Thoracic aorta (tissue), 2 donors: Measurements from ENCODE around the gene DLG1. TPM values are rescaled to one million over a fixed set of nuclear protein-coding genes. Genes with fewer than 3 reads are reported as not detected.

Source experiments
- ATAC-seq: fragments of 150-250 bp; one replicate; pipeline ENCODE4 v1.8.0; 2017; ENCODE audit warnings: low read depth; ENCODE audit not compliant: insufficient number of reproducible peaks, low FRiP score
- DNase-seq: peaks from one replicate; pipeline ENCODE4 v3.0.0-alpha.2; 2020; ENCODE audit warnings: low spot score
- H3K27ac ChIP-seq, 2 donors: fragments of 200-600 bp; sonication (generic); 1 replicate in 1 of 2; 2 replicates in 1 of 2; pipeline ENCODE4 v1.5.1; 2016; ENCODE audit warnings: mild to moderate bottlenecking in 2 of 2, moderate library complexity in 2 of 2
- H3K27me3 ChIP-seq: fragments of 200-600 bp; sonication (generic); replicated peaks from 2 replicates; pipeline ENCODE4 v1.6.0; 2016; ENCODE audit warnings: mild to moderate bottlenecking; ENCODE audit not compliant: insufficient read depth
- H3K36me3 ChIP-seq: fragments of 200-600 bp; sonication (generic); one replicate; pipeline ENCODE4 v1.5.1; 2016
- H3K4me1 ChIP-seq, 2 donors: fragments of 200-600 bp; sonication (generic); 1 replicate in 1 of 2; 2 replicates in 1 of 2; pipeline versions ENCODE4 v1.5.1 to v1.6.0; 2016; ENCODE audit warnings: low read depth in 2 of 2, mild to moderate bottlenecking in 1 of 2; ENCODE audit not compliant: control insufficient read depth in 1 of 2
- H3K4me3 ChIP-seq: fragments of 200-600 bp; sonication (generic); 2 replicates; pipeline ENCODE4 v1.5.1; 2016; ENCODE audit warnings: mild to moderate bottlenecking
- H3K9me3 ChIP-seq: fragments of 200-600 bp; sonication (generic); 2 replicates; pipeline ENCODE4 v1.5.1; 2016
- total RNA-seq, 2 donors: library from RNA; depleted of rRNA; stranded (reverse); fragments of >200 nt; gene quantifications; one replicate each; pipeline versions ENCODE4 v1.1.0 to v1.2.3, GENCODE V29; 2016
- TF ChIP-seq, protein P1 (sequence below): fragments of 200-600 bp; sonication (generic); IDR thresholded peaks from one replicate; pipeline ENCODE4 v1.5.1; 2019; ENCODE audit warnings: antibody characterized with exemption

Gene DLG1
- total RNA-seq, 2 donors from 2014 or later = 46.4 to 67.8 TPM

DNA sequence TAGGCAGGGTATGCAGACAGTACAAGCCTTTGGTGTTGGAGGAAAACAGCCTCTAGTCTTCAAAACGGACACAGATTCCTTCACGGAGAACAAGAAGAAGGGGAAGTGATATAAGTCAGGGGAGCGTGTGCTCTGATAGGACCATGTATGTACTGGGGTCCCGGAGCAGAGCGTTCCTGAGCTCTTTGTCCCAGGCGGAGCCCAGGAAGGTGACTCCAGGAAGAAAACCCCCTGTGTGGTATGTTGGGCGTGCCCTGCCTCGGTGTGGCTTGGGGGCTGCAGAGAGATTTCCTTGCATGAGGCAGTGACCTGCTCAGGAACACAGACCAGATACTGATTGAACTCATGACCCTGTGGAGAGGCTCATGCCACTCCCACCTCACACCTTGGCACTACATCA, 290.5 kb downstream of the DLG1 start:
- TF ChIP-seq, protein P1, sequence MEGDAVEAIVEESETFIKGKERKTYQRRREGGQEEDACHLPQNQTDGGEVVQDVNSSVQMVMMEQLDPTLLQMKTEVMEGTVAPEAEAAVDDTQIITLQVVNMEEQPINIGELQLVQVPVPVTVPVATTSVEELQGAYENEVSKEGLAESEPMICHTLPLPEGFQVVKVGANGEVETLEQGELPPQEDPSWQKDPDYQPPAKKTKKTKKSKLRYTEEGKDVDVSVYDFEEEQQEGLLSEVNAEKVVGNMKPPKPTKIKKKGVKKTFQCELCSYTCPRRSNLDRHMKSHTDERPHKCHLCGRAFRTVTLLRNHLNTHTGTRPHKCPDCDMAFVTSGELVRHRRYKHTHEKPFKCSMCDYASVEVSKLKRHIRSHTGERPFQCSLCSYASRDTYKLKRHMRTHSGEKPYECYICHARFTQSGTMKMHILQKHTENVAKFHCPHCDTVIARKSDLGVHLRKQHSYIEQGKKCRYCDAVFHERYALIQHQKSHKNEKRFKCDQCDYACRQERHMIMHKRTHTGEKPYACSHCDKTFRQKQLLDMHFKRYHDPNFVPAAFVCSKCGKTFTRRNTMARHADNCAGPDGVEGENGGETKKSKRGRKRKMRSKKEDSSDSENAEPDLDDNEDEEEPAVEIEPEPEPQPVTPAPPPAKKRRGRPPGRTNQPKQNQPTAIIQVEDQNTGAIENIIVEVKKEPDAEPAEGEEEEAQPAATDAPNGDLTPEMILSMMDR = no peak
- Histone ChIP-seq H3K27me3 (no peaks in the 10 kb centered on the region), H3K36me3 (no peaks in the 10 kb centered on the region), H3K27ac (no peak overlapping the region), H3K9me3 (no peaks in the 10 kb centered on the region), H3K4me3 (no peak overlapping the region), H3K4me1 (peaks cover 3 to 9% of the 10 kb centered on the region in 2 donors)
- DNase-seq (no peak), ATAC-seq (no peak)

DNA sequence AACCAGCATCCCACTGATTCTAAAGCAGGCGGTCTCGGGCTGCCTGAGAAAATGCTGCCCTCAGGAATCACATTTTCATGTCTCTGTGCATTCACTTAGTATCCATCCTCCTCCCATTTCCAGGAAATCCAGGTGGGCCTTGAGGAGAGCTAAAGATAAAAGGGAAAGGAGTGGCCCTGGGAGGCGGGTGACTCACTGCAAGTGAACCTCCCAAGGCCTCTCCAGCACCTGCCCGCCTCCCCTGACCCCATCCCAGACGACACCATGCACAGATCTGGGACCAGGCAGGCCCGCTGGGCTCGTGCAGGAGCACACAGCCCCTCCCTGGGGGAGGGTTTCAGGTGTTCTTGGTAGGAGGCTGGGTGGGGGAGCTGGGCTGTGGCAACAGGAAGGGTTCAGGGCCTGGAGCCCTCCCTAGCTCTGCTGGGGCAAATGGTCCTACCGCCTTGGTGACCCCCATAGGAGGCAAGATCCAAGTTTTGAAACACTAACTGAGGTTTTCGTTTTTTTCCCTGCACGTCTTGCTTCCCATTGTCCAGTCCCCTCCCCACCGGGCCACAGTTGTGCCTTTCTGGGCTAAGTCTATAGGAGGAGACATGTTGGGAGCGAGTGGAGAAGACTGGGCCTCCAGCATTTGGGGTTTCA, 291.0 kb downstream of the DLG1 start:
- Histone ChIP-seq H3K27ac (no peak overlapping the region), H3K4me1 (peaks cover 3 to 9% of the 10 kb centered on the region in 2 donors), H3K9me3 (no peaks in the 10 kb centered on the region), H3K4me3 (no peak overlapping the region), H3K36me3 (no peaks in the 10 kb centered on the region), H3K27me3 (no peaks in the 10 kb centered on the region)
- TF ChIP-seq, protein P1 = no peak
- no peak for DNase-seq
- ATAC-seq = no peak

DNA sequence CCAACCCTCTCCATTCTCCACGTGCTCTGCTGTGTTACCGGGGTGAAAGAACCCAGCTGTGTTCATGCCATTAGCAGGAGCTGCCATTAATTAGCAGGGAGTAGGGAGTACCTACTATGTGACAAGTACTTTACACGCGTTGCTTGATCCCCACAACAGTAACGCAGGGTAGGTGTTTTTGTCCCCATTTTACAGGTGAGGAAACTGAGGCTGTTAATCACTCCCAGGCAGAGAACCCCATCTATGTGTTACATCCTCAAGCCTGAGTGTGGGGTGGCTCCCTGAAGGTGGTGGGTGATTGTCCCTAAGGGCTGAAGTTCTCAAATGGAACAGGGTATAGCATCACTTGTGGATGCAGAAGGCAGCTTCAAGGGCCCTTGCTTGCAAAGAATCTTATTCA, 291.6 kb downstream of the DLG1 start:
- no peaks in the 10 kb centered on the region for H3K9me3 ChIP-seq
- H3K4me1 ChIP-seq = peaks cover 3 to 9% of the 10 kb centered on the region in 2 donors
- H3K36me3 ChIP-seq = no peaks in the 10 kb centered on the region
- no peak for DNase-seq
- no peak for ATAC-seq
- H3K27me3 ChIP-seq = no peaks in the 10 kb centered on the region
- H3K27ac ChIP-seq = no peak overlapping the region
- H3K4me3 ChIP-seq = no peak overlapping the region
- TF ChIP-seq, protein P1 = no peak

DNA sequence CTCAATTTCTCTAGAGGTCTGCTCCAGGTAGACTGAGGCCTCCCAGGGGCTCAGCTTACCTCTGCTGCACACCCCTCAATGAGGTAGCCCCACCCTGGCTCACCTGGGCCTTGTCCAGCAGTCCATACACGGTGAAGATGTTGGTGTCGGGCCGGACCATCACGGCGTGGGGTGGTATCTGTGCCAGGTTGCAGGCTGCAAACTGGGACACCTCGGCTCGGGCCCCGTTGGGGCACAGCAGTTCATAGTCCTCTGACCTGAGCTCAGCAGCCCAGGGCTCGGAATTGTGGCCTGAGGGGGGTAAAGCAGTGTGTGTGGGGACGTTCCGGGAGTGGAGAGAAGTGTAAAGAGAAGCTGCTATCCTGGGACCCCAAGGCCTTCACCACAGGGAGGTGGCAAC, 292.0 kb downstream of the DLG1 start:
- TF ChIP-seq, protein P1 = no peak

DNA sequence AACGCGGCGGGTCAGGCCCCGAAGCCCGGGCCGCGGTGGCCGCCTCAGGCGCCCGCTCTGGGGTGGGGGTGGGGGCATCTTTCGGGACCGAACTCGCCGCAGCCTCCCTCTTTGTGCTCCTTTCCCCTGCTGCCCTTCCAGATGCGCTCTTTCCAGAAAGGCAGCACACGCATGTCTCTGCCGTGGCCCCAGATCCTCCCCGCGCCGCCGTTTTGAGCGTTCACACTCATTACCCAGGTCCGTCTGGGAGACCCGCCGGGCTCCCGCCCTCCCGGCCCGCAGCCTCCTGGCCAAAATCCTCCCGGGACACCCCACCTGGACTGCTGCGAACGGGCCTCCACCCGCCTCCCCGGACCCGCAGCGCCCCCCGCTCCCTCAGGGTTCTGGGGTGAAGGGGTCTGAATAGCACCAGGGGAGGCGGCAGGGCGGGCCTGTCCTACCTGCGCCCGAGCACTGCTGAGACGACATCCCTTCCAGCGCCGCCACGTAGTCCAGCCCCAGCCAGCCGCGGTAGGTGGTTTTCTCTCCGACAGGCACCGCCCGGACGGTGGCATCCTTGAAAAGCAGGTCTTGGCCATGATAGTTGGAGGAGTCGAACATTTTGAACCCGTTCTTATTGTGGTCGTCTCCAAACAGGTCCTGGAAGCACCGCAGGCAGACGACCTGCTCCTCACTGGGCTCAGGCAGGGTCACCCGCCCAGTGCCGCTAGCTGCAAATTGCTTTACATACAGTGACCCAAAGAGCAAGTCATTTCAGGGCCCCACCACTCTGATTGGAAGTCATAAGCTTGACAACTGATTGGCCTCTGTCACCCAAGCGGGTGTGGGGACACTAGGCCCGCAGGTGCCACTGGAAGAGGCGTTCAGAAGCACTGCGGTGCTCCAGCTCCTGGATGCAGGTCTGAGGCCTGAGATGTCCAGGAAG, 294.7 kb downstream of the DLG1 start:
- Histone ChIP-seq H3K36me3 (no peaks in the 10 kb centered on the region), H3K9me3 (no peaks in the 10 kb centered on the region), H3K4me1 (peaks cover 3 to 9% of the 10 kb centered on the region in 2 donors), H3K4me3 (peak overlapping the region; percentile 86), H3K27me3 (no peaks in the 10 kb centered on the region), H3K27ac (peak overlapping the region in 1 of 2 donors; percentile 12)
- DNase-seq (no peak), ATAC-seq (no peak)
- TF ChIP-seq, protein P1 = no peak

More for the DNA sequence above, 292.0 kb downstream of the DLG1 start:
- no peaks in the 10 kb centered on the region for H3K36me3 ChIP-seq
- no peak for DNase-seq
- no peak for ATAC-seq
- no peak overlapping the region for H3K4me3 ChIP-seq
- H3K4me1 ChIP-seq = peaks cover 3 to 9% of the 10 kb centered on the region in 2 donors
- H3K27me3 ChIP-seq = no peaks in the 10 kb centered on the region
- H3K9me3 ChIP-seq = no peaks in the 10 kb centered on the region
- no peak overlapping the region for H3K27ac ChIP-seq
